H9 (cell line): ENCODE results near the gene MOV10. TPM values are rescaled to one million over a fixed set of nuclear protein-coding genes. Genes with fewer than 3 reads are reported as not detected.

Experiments used
- DNase-seq: peaks from one replicate; pipeline ENCODE4 v3.0.0-alpha.2; 2017
- H2AFZ ChIP-seq: one replicate; pipeline ENCODE4 v1.6.1; 2013; ENCODE audit warnings: mild to moderate bottlenecking, low read length, control low read depth, moderate library complexity
- H2AK5ac ChIP-seq: 2 replicates; pipeline ENCODE4 v1.6.1; 2013; ENCODE audit warnings: low read length, control low read depth, mixed read lengths; ENCODE audit not compliant: insufficient read length
- H2BK120ac ChIP-seq: one replicate; pipeline ENCODE4 v1.6.1; 2013; ENCODE audit warnings: low read depth, mild to moderate bottlenecking, low read length, control low read depth, inconsistent platforms; ENCODE audit not compliant: poor library complexity, severe bottlenecking
- H2BK12ac ChIP-seq: 2 replicates; pipeline ENCODE4 v1.6.1; 2013; ENCODE audit warnings: low read length, control low read depth, mixed read lengths, low read depth; ENCODE audit not compliant: insufficient read length
- H2BK15ac ChIP-seq: 2 replicates; pipeline ENCODE4 v1.6.1; 2013; ENCODE audit warnings: low read depth, low read length, control low read depth
- H2BK20ac ChIP-seq: one replicate; pipeline ENCODE4 v1.6.1; 2013; ENCODE audit warnings: low read depth, mild to moderate bottlenecking, low read length, control low read depth, inconsistent platforms; ENCODE audit not compliant: poor library complexity, severe bottlenecking
- H2BK5ac ChIP-seq: 2 replicates; pipeline ENCODE4 v1.6.1; 2013; ENCODE audit warnings: low read length, control low read depth, mixed read lengths; ENCODE audit not compliant: insufficient read length
- H3K14ac ChIP-seq: 2 replicates; pipeline ENCODE4 v1.6.1; 2013; ENCODE audit warnings: low read length, control low read depth; ENCODE audit not compliant: insufficient read depth
- H3K18ac ChIP-seq: 2 replicates; pipeline ENCODE4 v1.6.1; 2013; ENCODE audit warnings: low read depth, mild to moderate bottlenecking, mixed read lengths, low read length, control low read depth; ENCODE audit not compliant: insufficient read length
- H3K23ac ChIP-seq: 2 replicates; pipeline ENCODE4 v1.6.1; 2013; ENCODE audit warnings: low read length, control low read depth, mixed read lengths, low read depth; ENCODE audit not compliant: insufficient read length
- H3K23me2 ChIP-seq: 2 replicates; pipeline ENCODE4 v1.6.1; 2013; ENCODE audit warnings: low read depth, mild to moderate bottlenecking, mixed read lengths, low read length, control low read depth; ENCODE audit not compliant: insufficient read length, poor library complexity, severe bottlenecking
- H3K27ac ChIP-seq: 2 replicates; pipeline ENCODE4 v1.5.1; 2013; ENCODE audit warnings: low read length, control low read depth, mixed read lengths, low read depth; ENCODE audit not compliant: insufficient read length
- H3K27me3 ChIP-seq: 2 replicates; pipeline ENCODE4 v1.6.1; 2013; ENCODE audit warnings: low read length, control low read depth, inconsistent platforms; ENCODE audit not compliant: insufficient read depth
- H3K4ac ChIP-seq: 2 replicates; pipeline ENCODE4 v1.6.1; 2013; ENCODE audit warnings: low read depth, mild to moderate bottlenecking, control low read depth, inconsistent platforms, low read length, moderate library complexity
- H3K4me1 ChIP-seq: 2 replicates; pipeline ENCODE4 v1.6.1; 2013; ENCODE audit warnings: low read length, control low read depth, inconsistent platforms; ENCODE audit not compliant: insufficient read depth
- H3K4me2 ChIP-seq: 2 replicates; pipeline ENCODE4 v1.6.1; 2013; ENCODE audit warnings: low read length, control low read depth, mixed read lengths; ENCODE audit not compliant: insufficient read length, insufficient read depth
- H3K56ac ChIP-seq: 2 replicates; pipeline ENCODE4 v1.6.1; 2013; ENCODE audit warnings: low read depth, mild to moderate bottlenecking, mixed read lengths, low read length, control low read depth; ENCODE audit not compliant: insufficient read length
- H3K79me1 ChIP-seq: 2 replicates; pipeline ENCODE4 v1.6.1; 2013; ENCODE audit warnings: low read depth, mild to moderate bottlenecking, moderate library complexity, low read length, control low read depth, inconsistent platforms; ENCODE audit not compliant: insufficient read depth, poor library complexity, severe bottlenecking
- H3K79me2 ChIP-seq: 2 replicates; pipeline ENCODE4 v1.6.1; 2013; ENCODE audit warnings: low read length, control low read depth, inconsistent platforms; ENCODE audit not compliant: insufficient read depth
- H3K9ac ChIP-seq: 2 replicates; pipeline ENCODE4 v1.6.1; 2013; ENCODE audit warnings: low read length, control low read depth, mixed read lengths; ENCODE audit not compliant: insufficient read length; ENCODE audit errors: extremely low read depth
- H3K9me3 ChIP-seq: one replicate; pipeline ENCODE4 v1.6.1; 2013; ENCODE audit warnings: low read depth, low read length, inconsistent platforms; ENCODE audit not compliant: control insufficient read depth
- H3T11ph ChIP-seq: one replicate; pipeline ENCODE4 v1.6.1; 2013; ENCODE audit warnings: mild to moderate bottlenecking, low read length, control low read depth, inconsistent platforms
- H4K20me1 ChIP-seq: one replicate; pipeline ENCODE4 v1.6.1; 2013; ENCODE audit not compliant: control insufficient read depth, insufficient read length, insufficient read depth
- H4K5ac ChIP-seq: 2 replicates; pipeline ENCODE4 v1.6.1; 2013; ENCODE audit warnings: low read depth, mild to moderate bottlenecking, mixed read lengths, low read length, control low read depth; ENCODE audit not compliant: insufficient read length
- H4K8ac ChIP-seq: replicated peaks from 2 replicates; pipeline ENCODE4 v1.6.1; 2013; ENCODE audit warnings: low read length, control low read depth, mixed read lengths, low read depth; ENCODE audit not compliant: insufficient read length
- H4K91ac ChIP-seq: 2 replicates; pipeline ENCODE4 v1.6.1; 2013; ENCODE audit warnings: low read depth, mild to moderate bottlenecking, moderate library complexity, mixed read lengths, low read length, control low read depth; ENCODE audit not compliant: insufficient read length
- H3K27ac Mint-ChIP-seq, 3 experiments: 2 replicates in 2 of 3; 3 replicates in 1 of 3; pipeline ENCODE4 v1.8.0; 2020 to 2021; ENCODE audit warnings: mixed read lengths in 3 of 3, mild to moderate bottlenecking in 1 of 3, moderate library complexity in 1 of 3
- H3K27me3 Mint-ChIP-seq: 2 replicates; pipeline ENCODE4 v1.8.0; 2021; ENCODE audit warnings: low read depth, mild to moderate bottlenecking, moderate library complexity, mixed read lengths
- H3K36me3 Mint-ChIP-seq, 3 experiments: 2 replicates in 2 of 3; 3 replicates in 1 of 3; pipeline ENCODE4 v1.8.0; 2020 to 2021; ENCODE audit warnings: low read depth in 3 of 3, mixed read lengths in 3 of 3; ENCODE audit not compliant: insufficient read depth in 1 of 3
- H3K4me1 Mint-ChIP-seq, 2 experiments: 2 replicates each; pipeline ENCODE4 v1.8.0; 2020; ENCODE audit warnings: mixed read lengths in 2 of 2
- H3K4me3 Mint-ChIP-seq, 2 experiments: 2 replicates in 1 of 2; 3 replicates in 1 of 2; pipeline ENCODE4 v1.8.0; 2020 to 2021; ENCODE audit warnings: mild to moderate bottlenecking in 2 of 2, mixed read lengths in 2 of 2, moderate library complexity in 1 of 2
- H3K9me3 Mint-ChIP-seq, 2 experiments: 2 replicates in 1 of 2; 3 replicates in 1 of 2; pipeline ENCODE4 v1.8.0; 2020; ENCODE audit warnings: mild to moderate bottlenecking in 2 of 2, mixed read lengths in 2 of 2, moderate library complexity in 1 of 2
- CTCF ChIP-seq: fragments of 200-600 bp; sonication (generic); conservative IDR thresholded peaks from 3 replicates; pipeline ENCODE4 v1.8.0; 2021; ENCODE audit warnings: antibody characterized with exemption, mild to moderate bottlenecking
- total RNA-seq: library from RNA; stranded (reverse); gene quantifications from 2 replicates; pipeline ENCODE4 v1.2.1, GENCODE V29; 2021

MOV10 gene
- total RNA-seq, 1 experiment from 2014 or later = 77.8 TPM

GRCh38 chr1:112636597-112637253 lies 37.7 kb upstream of the MOV10 start:
- Histone ChIP-seq H3K23ac (no peak overlapping the region), H3K56ac (no peak overlapping the region), H4K5ac (no peak overlapping the region), H2BK5ac (no peak overlapping the region), H3K27ac (no peak overlapping the region), H4K8ac (no peak overlapping the region), H3K23me2 (no peaks in the 10 kb centered on the region), H3K18ac (no peak overlapping the region), H3K4me2 (no peak overlapping the region), H2AFZ (no peak overlapping the region), H3K14ac (no peak overlapping the region), H3K4ac (no peak overlapping the region), H2BK20ac (no peak overlapping the region), H3K79me2 (peaks cover 8% of the 10 kb centered on the region; the same call in 1 of the 2 replicates), H4K91ac (no peak overlapping the region), H3K4me1 (no peaks in the 10 kb centered on the region), H3K79me1 (no peaks in the 10 kb centered on the region), H3K9ac (no peak overlapping the region), H4K20me1 (no peaks in the 10 kb centered on the region), H2AK5ac (no peak overlapping the region), H3T11ph (no peak overlapping the region), H2BK15ac (no peak overlapping the region), H2BK12ac (no peak overlapping the region), H3K27me3 (no peaks in the 10 kb centered on the region), H2BK120ac (no peak overlapping the region), H3K9me3 (no peaks in the 10 kb centered on the region)
- Mint-ChIP-seq H3K27ac (no peak overlapping the region), H3K36me3 (peaks cover 8 to 11% (median 9%) of the 10 kb centered on the region in 3 experiments), H3K4me3 (no peak overlapping the region), H3K27me3 (no peaks in the 10 kb centered on the region), H3K4me1 (peaks cover 0 to 7% of the 10 kb centered on the region in 2 experiments; a peak in 2 of 4 replicates), H3K9me3 (peaks cover 5 to 7% of the 10 kb centered on the region in 2 experiments; a peak in 3 of 5 replicates)
- DNase-seq = no peak
- TF ChIP-seq CTCF = no peak
